Measurements from ENCODE around the gene PRAF2. TPM values are rescaled to one million over a fixed set of nuclear protein-coding genes. Genes with fewer than 3 reads are reported as not detected.
A peak's percentile ranks its signal among the peaks of the same experiment; 100 is the strongest.

PRAF2 gene
- total RNA-seq, 1 donor = 17.8 TPM

- peak; percentile 93 for DNase-seq (ENCODE audit: low read depth)
Observed at GRCh38 chrX:49039598-49040375, 34.0 kb downstream of the PRAF2 start.

DNA sequence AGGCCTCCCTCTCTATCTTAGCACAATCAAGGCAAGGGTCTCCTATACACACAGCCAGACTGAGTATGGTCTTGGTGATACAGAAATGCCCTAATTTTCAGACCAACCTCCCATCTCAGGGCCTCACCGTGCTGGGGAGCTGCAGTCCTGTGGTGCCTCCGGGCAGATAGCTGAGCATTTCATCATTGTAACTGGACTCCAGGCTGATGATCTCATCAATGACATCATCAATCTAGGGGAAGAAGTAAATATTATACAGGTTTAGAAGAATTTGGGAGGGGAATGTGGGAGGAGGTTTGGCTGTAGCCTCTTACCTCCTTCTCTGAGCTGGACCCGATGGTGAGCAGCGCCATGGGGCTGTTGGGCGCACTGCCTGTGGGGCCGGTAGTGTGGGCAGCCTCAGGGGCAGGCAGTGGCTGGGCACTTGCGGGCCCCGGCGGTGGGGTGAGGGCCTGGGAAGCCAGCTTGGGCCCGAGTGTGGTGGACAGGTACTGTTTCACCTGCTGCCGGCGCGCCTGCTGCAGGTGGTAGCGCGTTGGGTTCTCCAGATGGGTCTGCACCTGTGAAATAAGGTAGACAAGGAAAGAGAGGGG, 35.8 kb downstream of the PRAF2 start:
- H3K4me3 ChIP-seq (ENCODE audit: low read depth, low read length) = no peak overlapping the region
- DNase-seq (ENCODE audit: low read depth) = peak; percentile 48
- TF ChIP-seq, protein P1, sequence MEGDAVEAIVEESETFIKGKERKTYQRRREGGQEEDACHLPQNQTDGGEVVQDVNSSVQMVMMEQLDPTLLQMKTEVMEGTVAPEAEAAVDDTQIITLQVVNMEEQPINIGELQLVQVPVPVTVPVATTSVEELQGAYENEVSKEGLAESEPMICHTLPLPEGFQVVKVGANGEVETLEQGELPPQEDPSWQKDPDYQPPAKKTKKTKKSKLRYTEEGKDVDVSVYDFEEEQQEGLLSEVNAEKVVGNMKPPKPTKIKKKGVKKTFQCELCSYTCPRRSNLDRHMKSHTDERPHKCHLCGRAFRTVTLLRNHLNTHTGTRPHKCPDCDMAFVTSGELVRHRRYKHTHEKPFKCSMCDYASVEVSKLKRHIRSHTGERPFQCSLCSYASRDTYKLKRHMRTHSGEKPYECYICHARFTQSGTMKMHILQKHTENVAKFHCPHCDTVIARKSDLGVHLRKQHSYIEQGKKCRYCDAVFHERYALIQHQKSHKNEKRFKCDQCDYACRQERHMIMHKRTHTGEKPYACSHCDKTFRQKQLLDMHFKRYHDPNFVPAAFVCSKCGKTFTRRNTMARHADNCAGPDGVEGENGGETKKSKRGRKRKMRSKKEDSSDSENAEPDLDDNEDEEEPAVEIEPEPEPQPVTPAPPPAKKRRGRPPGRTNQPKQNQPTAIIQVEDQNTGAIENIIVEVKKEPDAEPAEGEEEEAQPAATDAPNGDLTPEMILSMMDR (IDR thresholded peaks at IDR 0.05; ENCODE audit: insufficient read depth, low read length) = no peak

More at GRCh38 chrX:49039598-49040375, 34.0 kb downstream of the PRAF2 start:
- TF ChIP-seq, protein P1 (IDR thresholded peaks at IDR 0.05; ENCODE audit: insufficient read depth, low read length) = peak; percentile 36
- H3K4me3 ChIP-seq (ENCODE audit: low read depth, low read length) = peak overlapping the region; percentile 69

- DNase-seq (ENCODE audit: low read depth) = no peak
- no peak overlapping the region for H3K4me3 ChIP-seq (ENCODE audit: low read depth, low read length)
- TF ChIP-seq, protein P1 (IDR thresholded peaks at IDR 0.05; ENCODE audit: insufficient read depth, low read length) = no peak
Observed at GRCh38 chrX:49030283-49030682, 43.5 kb downstream of the PRAF2 start.

DNA sequence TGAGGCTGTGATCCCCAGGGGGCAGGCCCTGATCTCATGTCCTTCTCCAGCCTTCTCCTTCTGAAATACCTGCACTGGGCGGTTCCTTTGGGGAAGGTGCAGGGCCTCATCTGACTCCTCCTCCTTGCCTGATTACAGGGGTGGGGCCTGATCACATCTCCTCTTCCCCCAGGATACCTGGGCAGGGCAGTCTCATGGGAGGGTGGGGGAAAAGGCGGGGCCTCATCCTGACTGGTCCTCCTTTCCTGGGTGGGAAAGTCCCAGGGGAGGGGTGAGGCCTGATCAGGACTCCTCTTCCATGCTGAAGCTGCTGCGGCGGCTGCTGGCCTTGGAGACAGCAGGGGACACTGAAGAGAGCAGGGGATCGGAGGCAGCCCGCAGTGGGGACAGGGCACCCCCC, 43.9 kb downstream of the PRAF2 start:
- no peak overlapping the region for H3K4me3 ChIP-seq (ENCODE audit: low read depth, low read length)
- DNase-seq (ENCODE audit: low read depth) = no peak
- TF ChIP-seq, protein P1 (IDR thresholded peaks at IDR 0.05; ENCODE audit: insufficient read depth, low read length) = no peak

Small RNAs within 50 kb of the gene (small RNA-seq; reads per million reads assigned to genes)
- gene RNU4-52P = not detected

Other genes with a start within 250 kb of the PRAF2 start
- gene ERAS, start 247.5 kb downstream of the PRAF2 start, total RNA-seq (ENCODE audit: low replicate concordance) = not detected in 2 replicates
- not detected in 2 replicates for gene PCSK1N, start 238.4 kb downstream of the PRAF2 start, total RNA-seq (ENCODE audit: low replicate concordance)
- 7.0 and 19.4 TPM in 2 replicates for gene TIMM17B, start 176.2 kb downstream of the PRAF2 start, total RNA-seq (ENCODE audit: low replicate concordance)
- gene PQBP1, start 176.1 kb downstream of the PRAF2 start, total RNA-seq (ENCODE audit: low replicate concordance) = 35.4 and 65.5 TPM in 2 replicates
- gene SLC35A2, start 162.4 kb downstream of the PRAF2 start, total RNA-seq (ENCODE audit: low replicate concordance) = 5.6 and 12.2 TPM in 2 replicates
- gene PIM2, start 155.0 kb downstream of the PRAF2 start, total RNA-seq (ENCODE audit: low replicate concordance) = 2.1 and 5.0 TPM in 2 replicates
- gene OTUD5, start 116.4 kb downstream of the PRAF2 start, total RNA-seq (ENCODE audit: low replicate concordance) = 15.5 and 26.0 TPM in 2 replicates
- gene KCND1, start 102.2 kb downstream of the PRAF2 start, total RNA-seq (ENCODE audit: low replicate concordance) = 0.81 and 1.4 TPM in 2 replicates
- gene GRIPAP1, start 71.7 kb downstream of the PRAF2 start, total RNA-seq (ENCODE audit: low replicate concordance) = 11.9 and 15.7 TPM in 2 replicates
- 18.9 and 50.5 TPM in 2 replicates for gene TFE3, start 30.6 kb downstream of the PRAF2 start, total RNA-seq (ENCODE audit: low replicate concordance)
- 0.90 and 1.2 TPM in 2 replicates for gene CCDC120, start 15.0 kb downstream of the PRAF2 start, total RNA-seq (ENCODE audit: low replicate concordance)
- gene WDR45, start 5.9 kb upstream of the PRAF2 start, total RNA-seq (ENCODE audit: low replicate concordance) = 66.5 and 73.9 TPM in 2 replicates
- gene GPKOW, start 49.7 kb upstream of the PRAF2 start, total RNA-seq (ENCODE audit: low replicate concordance) = 12.5 and 18.2 TPM in 2 replicates
- gene MAGIX, start 88.8 kb upstream of the PRAF2 start, total RNA-seq (ENCODE audit: low replicate concordance) = 1.7 and 2.9 TPM in 2 replicates
- gene PLP2, start 97.9 kb upstream of the PRAF2 start, total RNA-seq (ENCODE audit: low replicate concordance) = 8.7 and 93.2 TPM in 2 replicates
- 2.9 and 5.0 TPM in 2 replicates for gene PRICKLE3, start 112.4 kb upstream of the PRAF2 start, total RNA-seq (ENCODE audit: low replicate concordance)
- gene SYP, start 126.2 kb upstream of the PRAF2 start, total RNA-seq (ENCODE audit: low replicate concordance) = 0.16 and 0.18 TPM in 2 replicates
- not detected in 2 replicates for gene CACNA1F, start 159.3 kb upstream of the PRAF2 start, total RNA-seq (ENCODE audit: low replicate concordance)
- gene CCDC22, start 161.5 kb upstream of the PRAF2 start, total RNA-seq (ENCODE audit: low replicate concordance) = 6.5 and 13.6 TPM in 2 replicates
- gene FOXP3, start 190.7 kb upstream of the PRAF2 start, total RNA-seq (ENCODE audit: low replicate concordance) = not detected in 2 replicates
- 4.2 and 6.9 TPM in 2 replicates for gene PPP1R3F, start 195.8 kb upstream of the PRAF2 start, total RNA-seq (ENCODE audit: low replicate concordance)
- gene GAGE10, start 229.6 kb upstream of the PRAF2 start, total RNA-seq (ENCODE audit: low replicate concordance) = not detected in 2 replicates
- not detected in 2 replicates for gene GAGE12J, start 248.0 kb upstream of the PRAF2 start, total RNA-seq (ENCODE audit: low replicate concordance)